Measurements from ENCODE around the gene RNF213.
"Not testable (repeated sequence)": the region's sequence is repeated elsewhere in the genome, so short reads cannot be mapped to it uniquely, and the experiment has no call there.

Gene RNF213

GRCh38 chr17:80330276-80330675 lies 69.6 kb downstream of the RNF213 start:
- Histone ChIP-seq H3K36me3 (ENCODE audit: insufficient read depth, low read length) (peaks cover 16% of the 10 kb centered on the region; the same call in 1 of the 2 replicates), H3K9me2 (ENCODE audit: low read depth, low read length) (no peaks in the 10 kb centered on the region), H3K27ac (ENCODE audit: low read depth, low read length, poor library complexity, severe bottlenecking) (no peak overlapping the region), H3K4me2 (ENCODE audit: low read length) (no peak overlapping the region), H3K9ac (ENCODE audit: low read length) (no peak overlapping the region), H3F3A (ENCODE audit: insufficient read depth, low read length) (no peaks in the 10 kb centered on the region), H3K4me1 (ENCODE audit: insufficient read depth, low read length, severe bottlenecking) (no peaks in the 10 kb centered on the region), H4K20me1 (ENCODE audit: insufficient read depth, low read length) (no peaks in the 10 kb centered on the region), H3K9me3 (ENCODE audit: low read length) (no peaks in the 10 kb centered on the region), H2AFZ (ENCODE audit: low read length) (no peak overlapping the region), H3K27me3 (ENCODE audit: insufficient read depth, low read length) (no peaks in the 10 kb centered on the region), H3K4me3 (ENCODE audit: low read depth, low read length, poor library complexity, severe bottlenecking) (no peak overlapping the region), H3K79me2 (ENCODE audit: insufficient read depth, low read length) (no peaks in the 10 kb centered on the region)
- TF ChIP-seq EZH2 (IDR thresholded peaks at IDR 0.05; ENCODE audit: borderline replicate concordance, low read length), result no peak
- TF ChIP-seq, protein P1, sequence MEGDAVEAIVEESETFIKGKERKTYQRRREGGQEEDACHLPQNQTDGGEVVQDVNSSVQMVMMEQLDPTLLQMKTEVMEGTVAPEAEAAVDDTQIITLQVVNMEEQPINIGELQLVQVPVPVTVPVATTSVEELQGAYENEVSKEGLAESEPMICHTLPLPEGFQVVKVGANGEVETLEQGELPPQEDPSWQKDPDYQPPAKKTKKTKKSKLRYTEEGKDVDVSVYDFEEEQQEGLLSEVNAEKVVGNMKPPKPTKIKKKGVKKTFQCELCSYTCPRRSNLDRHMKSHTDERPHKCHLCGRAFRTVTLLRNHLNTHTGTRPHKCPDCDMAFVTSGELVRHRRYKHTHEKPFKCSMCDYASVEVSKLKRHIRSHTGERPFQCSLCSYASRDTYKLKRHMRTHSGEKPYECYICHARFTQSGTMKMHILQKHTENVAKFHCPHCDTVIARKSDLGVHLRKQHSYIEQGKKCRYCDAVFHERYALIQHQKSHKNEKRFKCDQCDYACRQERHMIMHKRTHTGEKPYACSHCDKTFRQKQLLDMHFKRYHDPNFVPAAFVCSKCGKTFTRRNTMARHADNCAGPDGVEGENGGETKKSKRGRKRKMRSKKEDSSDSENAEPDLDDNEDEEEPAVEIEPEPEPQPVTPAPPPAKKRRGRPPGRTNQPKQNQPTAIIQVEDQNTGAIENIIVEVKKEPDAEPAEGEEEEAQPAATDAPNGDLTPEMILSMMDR (IDR thresholded peaks at IDR 0.05; ENCODE audit: low read length), result no peak

- H4K20me1 ChIP-seq (ENCODE audit: insufficient read depth, low read length); H3K9ac ChIP-seq (ENCODE audit: low read length); H3K9me3 ChIP-seq (ENCODE audit: low read length); H3K9me2 ChIP-seq (ENCODE audit: low read depth, low read length); H3K4me1 ChIP-seq (ENCODE audit: insufficient read depth, low read length, severe bottlenecking); H3K79me2 ChIP-seq (ENCODE audit: insufficient read depth, low read length); H3K4me2 ChIP-seq (ENCODE audit: low read length); H3K4me3 ChIP-seq (ENCODE audit: low read depth, low read length, poor library complexity, severe bottlenecking); H3K27ac ChIP-seq (ENCODE audit: low read depth, low read length, poor library complexity, severe bottlenecking); H3K27me3 ChIP-seq (ENCODE audit: insufficient read depth, low read length); H3F3A ChIP-seq (ENCODE audit: insufficient read depth, low read length); H2AFZ ChIP-seq (ENCODE audit: low read length): not testable (repeated sequence)
- H3K36me3 ChIP-seq (ENCODE audit: insufficient read depth, low read length), result peaks cover 17% of the 10 kb centered on the region; the same call in 1 of the 2 replicates
Measured at GRCh38 chr17:80330938-80331337, 70.3 kb downstream of the RNF213 start.

GRCh38 chr17:80331820-80332219 lies 71.2 kb downstream of the RNF213 start:
- H3K79me2 ChIP-seq (ENCODE audit: insufficient read depth, low read length), result no peaks in the 10 kb centered on the region
- no peak overlapping the region for H3K4me2 ChIP-seq (ENCODE audit: low read length)
- H3K27me3 ChIP-seq (ENCODE audit: insufficient read depth, low read length), result no peaks in the 10 kb centered on the region
- peaks cover 22% of the 10 kb centered on the region; the same call in 1 of the 2 replicates for H3K36me3 ChIP-seq (ENCODE audit: insufficient read depth, low read length)
- no peak overlapping the region for H3K27ac ChIP-seq (ENCODE audit: low read depth, low read length, poor library complexity, severe bottlenecking)
- no peaks in the 10 kb centered on the region for H3K9me2 ChIP-seq (ENCODE audit: low read depth, low read length)
- H3K9me3 ChIP-seq (ENCODE audit: low read length), result no peaks in the 10 kb centered on the region
- no peaks in the 10 kb centered on the region for H3F3A ChIP-seq (ENCODE audit: insufficient read depth, low read length)
- no peak overlapping the region for H3K4me3 ChIP-seq (ENCODE audit: low read depth, low read length, poor library complexity, severe bottlenecking)
- no peaks in the 10 kb centered on the region for H3K4me1 ChIP-seq (ENCODE audit: insufficient read depth, low read length, severe bottlenecking)
- TF ChIP-seq EZH2 (IDR thresholded peaks at IDR 0.05; ENCODE audit: borderline replicate concordance, low read length), result no peak
- TF ChIP-seq, protein P1 (IDR thresholded peaks at IDR 0.05; ENCODE audit: low read length), result no peak
- H4K20me1 ChIP-seq (ENCODE audit: insufficient read depth, low read length), result no peaks in the 10 kb centered on the region
- no peak overlapping the region for H3K9ac ChIP-seq (ENCODE audit: low read length)
- no peak overlapping the region for H2AFZ ChIP-seq (ENCODE audit: low read length)

DNA sequence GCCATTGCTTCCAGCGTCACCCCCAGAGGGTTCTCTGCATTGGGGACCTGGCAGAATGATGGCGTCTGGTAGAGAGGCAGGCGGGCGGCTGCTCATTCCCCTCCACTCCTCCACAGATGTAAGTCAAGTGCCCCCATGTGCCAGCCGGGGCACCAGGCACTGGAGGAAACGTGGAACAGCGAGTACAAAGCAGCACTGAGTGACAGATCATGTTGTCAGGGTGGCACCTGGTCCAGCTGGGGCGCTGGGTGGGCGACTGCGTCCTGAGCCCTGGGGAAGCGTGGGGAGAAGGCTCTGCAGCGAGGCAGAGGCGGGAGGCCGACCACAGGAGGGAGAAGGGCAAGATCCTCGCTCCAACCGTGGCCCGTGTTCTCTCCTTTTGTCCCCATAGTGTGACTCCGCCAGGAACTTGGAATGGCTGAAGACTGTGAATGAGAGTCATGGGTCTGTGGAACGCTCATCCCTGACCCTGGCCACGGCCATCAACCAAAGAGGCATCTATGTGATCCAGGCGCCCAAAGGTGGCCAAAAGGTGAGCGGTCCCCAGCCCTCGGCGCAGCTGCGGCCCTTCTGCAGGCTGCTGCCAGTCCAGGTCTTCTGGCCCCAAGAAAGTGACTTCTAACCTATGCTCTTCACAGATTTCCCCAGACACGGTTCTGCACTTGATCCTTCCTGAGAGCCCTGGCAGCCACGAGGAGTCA lies 76.7 kb downstream of the RNF213 start:
- no peaks in the 10 kb centered on the region for H3K4me1 ChIP-seq (ENCODE audit: insufficient read depth, low read length, severe bottlenecking)
- no peak overlapping the region for H3K9ac ChIP-seq (ENCODE audit: low read length)
- H3K27ac ChIP-seq (ENCODE audit: low read depth, low read length, poor library complexity, severe bottlenecking), result no peak overlapping the region
- H3K36me3 ChIP-seq (ENCODE audit: insufficient read depth, low read length), result peaks cover 14% of the 10 kb centered on the region; the same call in 1 of the 2 replicates
- H3K79me2 ChIP-seq (ENCODE audit: insufficient read depth, low read length), result no peaks in the 10 kb centered on the region
- H3K9me3 ChIP-seq (ENCODE audit: low read length), result no peaks in the 10 kb centered on the region
- H3K27me3 ChIP-seq (ENCODE audit: insufficient read depth, low read length), result no peaks in the 10 kb centered on the region
- H2AFZ ChIP-seq (ENCODE audit: low read length), result no peak overlapping the region
- H4K20me1 ChIP-seq (ENCODE audit: insufficient read depth, low read length), result no peaks in the 10 kb centered on the region
- no peaks in the 10 kb centered on the region for H3F3A ChIP-seq (ENCODE audit: insufficient read depth, low read length)
- no peaks in the 10 kb centered on the region for H3K9me2 ChIP-seq (ENCODE audit: low read depth, low read length)
- H3K4me2 ChIP-seq (ENCODE audit: low read length), result no peak overlapping the region
- TF ChIP-seq, protein P1 (IDR thresholded peaks at IDR 0.05; ENCODE audit: low read length), result no peak
- H3K4me3 ChIP-seq (ENCODE audit: low read depth, low read length, poor library complexity, severe bottlenecking), result no peak overlapping the region
